Measurements from ENCODE around the gene PNCK.
A peak's percentile ranks its signal among the peaks of the same experiment; 100 is the strongest.
"Not testable (repeated sequence)": the region's sequence is repeated elsewhere in the genome, so short reads cannot be mapped to it uniquely, and the experiment has no call there.

Gene PNCK

GRCh38 chrX:153697924-153698865 lies 24.6 kb upstream of the PNCK start:
- DNase-seq, result no peak

- not testable (repeated sequence) for DNase-seq
Measured at GRCh38 chrX:153696986-153697722, 23.5 kb upstream of the PNCK start.

- DNase-seq, result not testable (repeated sequence)
Measured at GRCh38 chrX:153696538-153696937, 22.9 kb upstream of the PNCK start.

- no peak for DNase-seq
Measured at GRCh38 chrX:153696100-153696499, 22.5 kb upstream of the PNCK start.

- no peak for DNase-seq
Measured at GRCh38 chrX:153694687-153695270, 21.2 kb upstream of the PNCK start.

- not testable (repeated sequence) for DNase-seq
Measured at GRCh38 chrX:153694256-153694655, 20.6 kb upstream of the PNCK start.

GRCh38 chrX:153693216-153694086 lies 19.8 kb upstream of the PNCK start:
- no peak for DNase-seq

- no peak for DNase-seq
Measured at GRCh38 chrX:153692611-153693156, 19.1 kb upstream of the PNCK start.

GRCh38 chrX:153692003-153692402 lies 18.4 kb upstream of the PNCK start:
- DNase-seq, result no peak

GRCh38 chrX:153691032-153691827 lies 17.6 kb upstream of the PNCK start:
- not testable (repeated sequence) for DNase-seq

- no peak for DNase-seq
Measured at GRCh38 chrX:153690466-153690865, 16.9 kb upstream of the PNCK start.

- DNase-seq, result peak in 1 of 2 experiments; percentile 30
Measured at GRCh38 chrX:153689654-153690465, 16.2 kb upstream of the PNCK start.

GRCh38 chrX:153688911-153689590 lies 15.4 kb upstream of the PNCK start:
- DNase-seq, result peak in 1 of 2 experiments; percentile 61

GRCh38 chrX:153688506-153688905 lies 14.9 kb upstream of the PNCK start:
- DNase-seq, result peak in 1 of 2 experiments; percentile 45

- DNase-seq, result no peak
Measured at GRCh38 chrX:153688071-153688470, 14.5 kb upstream of the PNCK start.

GRCh38 chrX:153687121-153688039 lies 13.8 kb upstream of the PNCK start, which contains the start of gene SLC6A8:
Gene SLC6A8 (plus strand): TSS chrX:153687926. CDS start chrX:153688575, 649 bp downstream.
- DNase-seq, result peak; percentile 50 to 79

- DNase-seq, result no peak
Measured at GRCh38 chrX:153686711-153687110, 13.1 kb upstream of the PNCK start.

All from NCI-H526 (cell line).